OCI-LY1 (cell line): Measurements from ENCODE around the gene FAHD2B.
"Not testable (repeated sequence)": the region's sequence is repeated elsewhere in the genome, so short reads cannot be mapped to it uniquely, and the experiment has no call there.

Source experiments
- EZH2 ChIP-seq: fragments of 200-600 bp; sonication (generic), shearing (Covaris generic); IDR thresholded peaks from 2 replicates; pipeline ENCODE4 v1.8.0; 2017; ENCODE audit warnings: borderline replicate concordance, mixed run types, mild to moderate bottlenecking, antibody characterized with exemption, low read length, moderate library complexity, mixed read lengths
- TF ChIP-seq, protein P1 (sequence below): fragments of 200-600 bp; sonication (generic), shearing (Covaris generic); IDR thresholded peaks from 2 replicates; pipeline ENCODE4 v1.5.1; 2017; ENCODE audit warnings: mild to moderate bottlenecking, antibody characterized with exemption, low read length, moderate library complexity, mixed read lengths

GRCh38 chr2:97113050-97113881 is 18.6 kb upstream of the FAHD2B start, which contains the start of gene ANKRD36:
- TF ChIP-seq, protein P1, sequence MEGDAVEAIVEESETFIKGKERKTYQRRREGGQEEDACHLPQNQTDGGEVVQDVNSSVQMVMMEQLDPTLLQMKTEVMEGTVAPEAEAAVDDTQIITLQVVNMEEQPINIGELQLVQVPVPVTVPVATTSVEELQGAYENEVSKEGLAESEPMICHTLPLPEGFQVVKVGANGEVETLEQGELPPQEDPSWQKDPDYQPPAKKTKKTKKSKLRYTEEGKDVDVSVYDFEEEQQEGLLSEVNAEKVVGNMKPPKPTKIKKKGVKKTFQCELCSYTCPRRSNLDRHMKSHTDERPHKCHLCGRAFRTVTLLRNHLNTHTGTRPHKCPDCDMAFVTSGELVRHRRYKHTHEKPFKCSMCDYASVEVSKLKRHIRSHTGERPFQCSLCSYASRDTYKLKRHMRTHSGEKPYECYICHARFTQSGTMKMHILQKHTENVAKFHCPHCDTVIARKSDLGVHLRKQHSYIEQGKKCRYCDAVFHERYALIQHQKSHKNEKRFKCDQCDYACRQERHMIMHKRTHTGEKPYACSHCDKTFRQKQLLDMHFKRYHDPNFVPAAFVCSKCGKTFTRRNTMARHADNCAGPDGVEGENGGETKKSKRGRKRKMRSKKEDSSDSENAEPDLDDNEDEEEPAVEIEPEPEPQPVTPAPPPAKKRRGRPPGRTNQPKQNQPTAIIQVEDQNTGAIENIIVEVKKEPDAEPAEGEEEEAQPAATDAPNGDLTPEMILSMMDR = peak; percentile 20; the same call in 1 of the 2 replicates
- TF ChIP-seq EZH2 = not testable (repeated sequence)
